Endothelial cell (in vitro differentiated cells): ENCODE data around the gene CHRM4. TPM values are rescaled to one million over a fixed set of nuclear protein-coding genes. Genes with fewer than 3 reads are reported as not detected.

Source experiments
- DNase-seq: peaks from one replicate; pipeline ENCODE4 v3.0.0; 2021; ENCODE audit warnings: low spot score
- H3K27ac Mint-ChIP-seq: one replicate; pipeline ENCODE4 v1.8.0; 2021; ENCODE audit warnings: mixed read lengths, inconsistent platforms; ENCODE audit not compliant: unreplicated experiment
- H3K27me3 Mint-ChIP-seq: one replicate; pipeline ENCODE4 v1.8.0; 2021; ENCODE audit warnings: mild to moderate bottlenecking, moderate library complexity, mixed read lengths, inconsistent platforms; ENCODE audit not compliant: unreplicated experiment
- H3K36me3 Mint-ChIP-seq: one replicate; pipeline ENCODE4 v1.8.0; 2021; ENCODE audit warnings: mild to moderate bottlenecking, low read depth, mixed read lengths, inconsistent platforms; ENCODE audit not compliant: unreplicated experiment
- H3K4me1 Mint-ChIP-seq: one replicate; pipeline ENCODE4 v1.8.0; 2021; ENCODE audit warnings: mild to moderate bottlenecking, mixed read lengths, inconsistent platforms; ENCODE audit not compliant: unreplicated experiment
- H3K4me3 Mint-ChIP-seq: one replicate; pipeline ENCODE4 v1.8.0; 2021; ENCODE audit warnings: mild to moderate bottlenecking, mixed read lengths, inconsistent platforms; ENCODE audit not compliant: unreplicated experiment
- H3K9me3 Mint-ChIP-seq: one replicate; pipeline ENCODE4 v1.8.0; 2021; ENCODE audit warnings: mixed read lengths, inconsistent platforms; ENCODE audit not compliant: unreplicated experiment
- total RNA-seq: library from RNA; stranded (reverse); fragmentation: NEBNext Ultra II Directional; extraction: Animal tissue kit (Norgen Biotek cat#: 25700); gene quantifications from one replicate; pipeline ENCODE4 v1.2.1, GENCODE V29; 2021; ENCODE audit not compliant: unreplicated experiment
- TF ChIP-seq, protein P1 (sequence below): fragments of 200-600 bp; sonication (generic); IDR thresholded peaks from one replicate; pipeline ENCODE4 v1.5.0; 2021; ENCODE audit warnings: antibody characterized with exemption; ENCODE audit not compliant: unreplicated experiment

The CHRM4 gene
- total RNA-seq, 1 donor from 2014 or later = not detected

DNA sequence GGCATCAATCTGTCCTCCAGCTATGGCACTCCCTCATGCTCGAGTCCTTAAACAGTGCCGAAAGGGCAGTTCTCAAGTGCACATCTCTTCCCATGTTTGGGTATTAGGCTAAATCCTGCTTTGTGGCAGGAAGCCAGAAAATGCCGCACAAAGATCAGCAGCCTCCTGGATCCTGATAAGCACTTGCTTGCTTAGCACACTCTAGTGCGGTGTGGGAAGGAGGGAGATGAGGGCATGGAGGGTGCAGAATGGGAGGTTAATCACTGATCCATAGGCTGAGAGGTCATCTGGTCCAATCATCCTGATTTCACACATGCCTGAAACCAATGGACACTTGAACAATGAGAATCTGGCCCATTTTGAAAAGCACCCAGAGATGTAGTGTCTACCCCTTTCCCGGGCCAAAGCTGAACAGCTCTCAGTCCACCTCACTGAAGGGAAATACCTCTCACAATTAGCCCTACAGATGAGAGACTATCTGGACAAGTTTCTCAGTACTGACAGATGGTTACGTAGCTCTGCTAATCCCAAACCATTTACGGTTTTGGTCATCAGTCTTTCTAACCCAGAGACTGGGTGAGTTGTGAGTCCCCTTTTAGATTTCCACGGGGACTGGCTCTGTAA is 29.8 kb upstream of the CHRM4 start:
- TF ChIP-seq, protein P1, sequence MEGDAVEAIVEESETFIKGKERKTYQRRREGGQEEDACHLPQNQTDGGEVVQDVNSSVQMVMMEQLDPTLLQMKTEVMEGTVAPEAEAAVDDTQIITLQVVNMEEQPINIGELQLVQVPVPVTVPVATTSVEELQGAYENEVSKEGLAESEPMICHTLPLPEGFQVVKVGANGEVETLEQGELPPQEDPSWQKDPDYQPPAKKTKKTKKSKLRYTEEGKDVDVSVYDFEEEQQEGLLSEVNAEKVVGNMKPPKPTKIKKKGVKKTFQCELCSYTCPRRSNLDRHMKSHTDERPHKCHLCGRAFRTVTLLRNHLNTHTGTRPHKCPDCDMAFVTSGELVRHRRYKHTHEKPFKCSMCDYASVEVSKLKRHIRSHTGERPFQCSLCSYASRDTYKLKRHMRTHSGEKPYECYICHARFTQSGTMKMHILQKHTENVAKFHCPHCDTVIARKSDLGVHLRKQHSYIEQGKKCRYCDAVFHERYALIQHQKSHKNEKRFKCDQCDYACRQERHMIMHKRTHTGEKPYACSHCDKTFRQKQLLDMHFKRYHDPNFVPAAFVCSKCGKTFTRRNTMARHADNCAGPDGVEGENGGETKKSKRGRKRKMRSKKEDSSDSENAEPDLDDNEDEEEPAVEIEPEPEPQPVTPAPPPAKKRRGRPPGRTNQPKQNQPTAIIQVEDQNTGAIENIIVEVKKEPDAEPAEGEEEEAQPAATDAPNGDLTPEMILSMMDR = no peak
- H3K4me1 Mint-ChIP-seq = peaks cover 8% of the 10 kb centered on the region
- H3K9me3 Mint-ChIP-seq = no peaks in the 10 kb centered on the region
- no peak overlapping the region for H3K4me3 Mint-ChIP-seq
- no peak overlapping the region for H3K27ac Mint-ChIP-seq
- H3K27me3 Mint-ChIP-seq = peaks cover 2% of the 10 kb centered on the region
- peaks cover 5% of the 10 kb centered on the region for H3K36me3 Mint-ChIP-seq
- no peak for DNase-seq

DNA sequence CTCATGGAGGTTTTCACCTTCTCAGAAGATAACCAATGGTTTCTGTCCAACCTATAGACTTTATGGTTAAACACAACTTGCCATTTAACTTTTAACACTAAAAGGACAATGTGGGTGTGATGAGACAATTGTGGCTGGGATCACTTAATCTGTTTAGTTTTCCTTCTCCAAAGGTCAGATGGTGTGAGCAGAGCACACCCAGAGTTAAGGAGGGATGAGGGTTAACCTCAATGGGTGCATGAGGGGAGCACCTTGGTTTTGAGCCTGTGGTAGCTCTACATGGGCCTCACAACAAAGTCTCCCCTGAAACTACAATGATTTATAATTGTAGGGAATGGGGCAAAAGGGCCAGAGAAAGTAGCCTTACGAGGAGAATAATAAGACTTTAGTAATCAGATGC is 28.9 kb upstream of the CHRM4 start:
- peaks cover 10% of the 10 kb centered on the region for H3K36me3 Mint-ChIP-seq
- TF ChIP-seq, protein P1 = no peak
- no peak overlapping the region for H3K4me3 Mint-ChIP-seq
- H3K27ac Mint-ChIP-seq = no peak overlapping the region
- no peak for DNase-seq
- peaks cover 2% of the 10 kb centered on the region for H3K27me3 Mint-ChIP-seq
- H3K4me1 Mint-ChIP-seq = peaks cover 8% of the 10 kb centered on the region
- H3K9me3 Mint-ChIP-seq = no peaks in the 10 kb centered on the region

DNA sequence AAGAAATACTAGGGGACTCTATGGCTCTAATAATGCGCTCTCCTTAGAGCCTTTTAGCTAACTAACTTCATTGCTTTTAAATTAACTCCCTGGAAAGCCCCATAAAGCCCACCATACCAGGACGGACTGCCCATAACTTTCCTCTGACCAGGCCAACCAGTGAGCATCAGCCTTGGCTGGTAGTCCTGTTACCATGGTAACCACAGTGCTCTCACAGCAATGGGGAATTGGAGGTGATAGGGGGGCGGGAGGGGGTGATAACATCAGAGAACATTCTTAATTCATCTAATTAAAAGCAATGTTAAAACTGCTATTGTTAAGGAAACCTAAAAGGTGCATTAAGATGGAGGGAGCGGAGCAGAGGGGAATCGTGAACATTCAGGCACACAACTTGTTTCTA is 27.2 kb upstream of the CHRM4 start:
- Mint-ChIP-seq H3K36me3 (peaks cover 26% of the 10 kb centered on the region), H3K27me3 (no peaks in the 10 kb centered on the region), H3K4me1 (peaks cover 8% of the 10 kb centered on the region), H3K27ac (peak overlapping the region; percentile 43), H3K9me3 (no peaks in the 10 kb centered on the region), H3K4me3 (peak overlapping the region; percentile 34)
- DNase-seq = no peak
- TF ChIP-seq, protein P1 = no peak

DNA sequence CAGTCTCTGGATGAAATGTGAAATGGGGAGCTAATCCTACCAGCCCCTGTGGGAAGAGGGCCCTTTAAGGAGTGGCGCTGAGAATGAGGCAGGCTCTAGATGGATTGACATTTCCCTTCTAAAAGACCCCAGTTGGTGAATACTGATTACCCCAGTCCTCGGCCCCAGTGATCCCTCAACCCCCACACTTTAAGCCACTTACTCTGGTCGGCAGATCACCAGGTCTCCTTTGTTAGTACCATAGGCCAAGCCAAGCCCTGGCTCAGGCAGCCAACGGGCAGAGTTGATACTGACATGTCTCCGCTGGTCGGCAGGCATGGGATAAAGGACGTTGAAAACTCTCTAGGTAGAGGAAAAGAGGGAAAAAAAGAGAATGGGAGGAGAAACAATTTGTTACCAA is 26.1 kb upstream of the CHRM4 start:
- TF ChIP-seq, protein P1 = no peak
- no peak for DNase-seq
- Mint-ChIP-seq H3K4me1 (peaks cover 8% of the 10 kb centered on the region), H3K27ac (peak overlapping the region; percentile 27), H3K4me3 (no peak overlapping the region), H3K27me3 (no peaks in the 10 kb centered on the region), H3K9me3 (no peaks in the 10 kb centered on the region), H3K36me3 (peaks cover 26% of the 10 kb centered on the region)

DNA sequence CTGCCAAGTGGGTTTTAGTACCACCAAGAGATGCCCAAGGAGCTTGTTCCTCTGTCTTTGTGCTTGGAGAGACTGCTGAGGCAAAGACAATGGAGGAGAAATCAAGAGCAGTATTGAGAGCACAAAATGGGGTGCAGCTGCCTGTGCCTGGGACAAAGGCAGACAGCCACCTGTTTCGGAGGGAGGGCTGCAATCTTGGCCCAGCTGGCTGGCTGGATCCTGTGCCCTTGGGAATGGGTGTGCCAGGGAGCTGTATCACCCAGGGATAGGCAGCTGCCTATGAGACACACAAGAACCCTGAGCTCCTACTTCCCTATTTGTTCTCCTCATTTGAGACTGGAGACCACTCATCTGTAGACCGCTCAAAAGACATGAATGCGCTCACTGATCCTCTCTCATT is 23.3 kb upstream of the CHRM4 start:
- peaks cover 8% of the 10 kb centered on the region for H3K4me1 Mint-ChIP-seq

More for the DNA sequence above, 23.3 kb upstream of the CHRM4 start:
- no peak for DNase-seq
- TF ChIP-seq, protein P1 = no peak
- Mint-ChIP-seq H3K9me3 (no peaks in the 10 kb centered on the region), H3K4me3 (peak overlapping the region; percentile 21), H3K36me3 (peaks cover 21% of the 10 kb centered on the region), H3K27me3 (peaks cover 5% of the 10 kb centered on the region), H3K27ac (no peak overlapping the region)
